ENCODE data around the gene UBE3B.

The UBE3B gene

DNA sequence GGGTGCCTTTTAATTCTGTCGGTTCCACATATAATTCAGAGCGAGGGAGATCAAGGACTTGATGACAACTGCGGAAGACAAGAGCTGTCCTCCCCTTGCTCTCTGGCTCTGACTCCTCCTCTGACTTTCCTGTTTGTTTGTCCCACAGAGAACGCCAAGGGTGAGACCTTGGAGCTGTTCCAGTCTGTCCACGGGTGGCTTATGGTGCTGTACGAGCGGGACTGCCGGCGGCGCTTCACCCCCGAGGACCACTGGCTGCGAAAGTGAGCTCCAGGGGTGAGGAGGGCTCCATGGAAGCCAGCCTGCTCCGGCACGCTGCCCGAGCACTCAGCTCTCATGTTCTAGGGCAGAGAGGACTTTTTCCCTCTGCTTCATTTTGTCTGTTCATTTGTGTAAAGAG, 32.8 kb downstream of the UBE3B start:
- no peak for DNase-seq (ENCODE audit: low spot score)
- TF ChIP-seq, protein P1, sequence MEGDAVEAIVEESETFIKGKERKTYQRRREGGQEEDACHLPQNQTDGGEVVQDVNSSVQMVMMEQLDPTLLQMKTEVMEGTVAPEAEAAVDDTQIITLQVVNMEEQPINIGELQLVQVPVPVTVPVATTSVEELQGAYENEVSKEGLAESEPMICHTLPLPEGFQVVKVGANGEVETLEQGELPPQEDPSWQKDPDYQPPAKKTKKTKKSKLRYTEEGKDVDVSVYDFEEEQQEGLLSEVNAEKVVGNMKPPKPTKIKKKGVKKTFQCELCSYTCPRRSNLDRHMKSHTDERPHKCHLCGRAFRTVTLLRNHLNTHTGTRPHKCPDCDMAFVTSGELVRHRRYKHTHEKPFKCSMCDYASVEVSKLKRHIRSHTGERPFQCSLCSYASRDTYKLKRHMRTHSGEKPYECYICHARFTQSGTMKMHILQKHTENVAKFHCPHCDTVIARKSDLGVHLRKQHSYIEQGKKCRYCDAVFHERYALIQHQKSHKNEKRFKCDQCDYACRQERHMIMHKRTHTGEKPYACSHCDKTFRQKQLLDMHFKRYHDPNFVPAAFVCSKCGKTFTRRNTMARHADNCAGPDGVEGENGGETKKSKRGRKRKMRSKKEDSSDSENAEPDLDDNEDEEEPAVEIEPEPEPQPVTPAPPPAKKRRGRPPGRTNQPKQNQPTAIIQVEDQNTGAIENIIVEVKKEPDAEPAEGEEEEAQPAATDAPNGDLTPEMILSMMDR (IDR thresholded peaks at IDR 0.05; ENCODE audit: extremely low read depth, missing control alignments): no peak

- TF ChIP-seq, protein P1 (IDR thresholded peaks at IDR 0.05; ENCODE audit: extremely low read depth, missing control alignments): no peak
- DNase-seq (ENCODE audit: low spot score): no peak
Observed at GRCh38 chr12:109512608-109513007, 35.2 kb downstream of the UBE3B start.

- no peak for DNase-seq (ENCODE audit: low spot score)
- TF ChIP-seq, protein P1 (IDR thresholded peaks at IDR 0.05; ENCODE audit: extremely low read depth, missing control alignments): no peak
Observed at GRCh38 chr12:109513051-109513450, 35.6 kb downstream of the UBE3B start.

- no peak for DNase-seq (ENCODE audit: low spot score)
- TF ChIP-seq, protein P1 (IDR thresholded peaks at IDR 0.05; ENCODE audit: extremely low read depth, missing control alignments): no peak
Observed at GRCh38 chr12:109513977-109514376, 36.5 kb downstream of the UBE3B start.

DNA sequence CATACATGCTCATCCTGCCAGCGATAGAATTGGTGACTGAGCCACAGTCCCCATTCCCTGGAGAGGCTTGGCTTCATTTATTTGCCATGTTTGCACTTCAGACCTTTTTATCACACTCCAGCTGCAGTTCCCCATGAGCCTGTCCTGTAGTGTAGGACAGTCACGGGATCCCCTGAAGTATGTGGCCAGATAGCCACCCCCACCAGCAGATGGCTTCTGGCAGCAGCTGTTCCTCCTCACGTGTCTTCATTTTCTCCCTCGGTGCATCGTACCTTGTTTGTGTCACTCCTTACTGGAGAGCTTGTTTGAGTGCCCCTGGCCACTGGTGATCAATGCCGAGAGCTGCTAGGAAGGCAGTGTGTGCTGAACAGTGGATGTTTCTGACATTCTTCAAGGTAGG, 40.2 kb downstream of the UBE3B start:
- DNase-seq (ENCODE audit: low spot score): no peak
- TF ChIP-seq, protein P1 (IDR thresholded peaks at IDR 0.05; ENCODE audit: extremely low read depth, missing control alignments): no peak

- TF ChIP-seq, protein P1 (IDR thresholded peaks at IDR 0.05; ENCODE audit: extremely low read depth, missing control alignments): peak; percentile 62
- DNase-seq (ENCODE audit: low spot score): peak; percentile 69
Observed at GRCh38 chr12:109518820-109519665, 41.6 kb downstream of the UBE3B start.

GRCh38 chr12:109519787-109520186, 42.4 kb downstream of the UBE3B start:
- DNase-seq (ENCODE audit: low spot score): no peak
- TF ChIP-seq, protein P1 (IDR thresholded peaks at IDR 0.05; ENCODE audit: extremely low read depth, missing control alignments): no peak

Measured in GM20000 (cell line).